ENCODE measurements around the gene DIO2.

DNA sequence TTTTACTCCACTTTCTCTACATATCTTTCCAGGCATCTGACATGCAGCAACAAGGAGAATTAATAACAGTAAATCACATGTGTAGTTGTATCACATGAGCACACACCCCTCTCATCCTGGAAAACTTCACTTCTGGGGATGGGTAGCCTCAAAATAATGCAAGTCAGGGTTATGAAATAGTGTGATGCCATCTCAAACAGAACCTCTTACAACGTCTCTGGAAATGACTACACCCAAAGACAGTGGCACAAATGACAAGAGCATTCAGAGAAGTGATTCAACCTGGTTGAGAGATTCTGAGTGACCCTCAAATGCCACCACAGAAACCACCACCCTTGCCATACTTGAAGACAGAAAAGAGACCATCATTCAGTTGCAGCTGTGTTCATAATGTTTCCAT is 2.8 kb downstream of the DIO2 start:
- TF ChIP-seq, protein P1, sequence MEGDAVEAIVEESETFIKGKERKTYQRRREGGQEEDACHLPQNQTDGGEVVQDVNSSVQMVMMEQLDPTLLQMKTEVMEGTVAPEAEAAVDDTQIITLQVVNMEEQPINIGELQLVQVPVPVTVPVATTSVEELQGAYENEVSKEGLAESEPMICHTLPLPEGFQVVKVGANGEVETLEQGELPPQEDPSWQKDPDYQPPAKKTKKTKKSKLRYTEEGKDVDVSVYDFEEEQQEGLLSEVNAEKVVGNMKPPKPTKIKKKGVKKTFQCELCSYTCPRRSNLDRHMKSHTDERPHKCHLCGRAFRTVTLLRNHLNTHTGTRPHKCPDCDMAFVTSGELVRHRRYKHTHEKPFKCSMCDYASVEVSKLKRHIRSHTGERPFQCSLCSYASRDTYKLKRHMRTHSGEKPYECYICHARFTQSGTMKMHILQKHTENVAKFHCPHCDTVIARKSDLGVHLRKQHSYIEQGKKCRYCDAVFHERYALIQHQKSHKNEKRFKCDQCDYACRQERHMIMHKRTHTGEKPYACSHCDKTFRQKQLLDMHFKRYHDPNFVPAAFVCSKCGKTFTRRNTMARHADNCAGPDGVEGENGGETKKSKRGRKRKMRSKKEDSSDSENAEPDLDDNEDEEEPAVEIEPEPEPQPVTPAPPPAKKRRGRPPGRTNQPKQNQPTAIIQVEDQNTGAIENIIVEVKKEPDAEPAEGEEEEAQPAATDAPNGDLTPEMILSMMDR (IDR thresholded peaks at IDR 0.05): no peak
- no peak for TF ChIP-seq POLR2A (IDR thresholded peaks at IDR 0.05)
